ENCODE results near the gene NOS3. TPM values are rescaled to one million over a fixed set of nuclear protein-coding genes. Genes with fewer than 3 reads are reported as not detected.

Gene NOS3
- total and polyA plus RNA-seq, 9 of the 15 experiments (the other 6 are each of a cell fraction or from before 2014, with no cell fraction given): 1.1 to 121 (median 23.6) TPM

DNA sequence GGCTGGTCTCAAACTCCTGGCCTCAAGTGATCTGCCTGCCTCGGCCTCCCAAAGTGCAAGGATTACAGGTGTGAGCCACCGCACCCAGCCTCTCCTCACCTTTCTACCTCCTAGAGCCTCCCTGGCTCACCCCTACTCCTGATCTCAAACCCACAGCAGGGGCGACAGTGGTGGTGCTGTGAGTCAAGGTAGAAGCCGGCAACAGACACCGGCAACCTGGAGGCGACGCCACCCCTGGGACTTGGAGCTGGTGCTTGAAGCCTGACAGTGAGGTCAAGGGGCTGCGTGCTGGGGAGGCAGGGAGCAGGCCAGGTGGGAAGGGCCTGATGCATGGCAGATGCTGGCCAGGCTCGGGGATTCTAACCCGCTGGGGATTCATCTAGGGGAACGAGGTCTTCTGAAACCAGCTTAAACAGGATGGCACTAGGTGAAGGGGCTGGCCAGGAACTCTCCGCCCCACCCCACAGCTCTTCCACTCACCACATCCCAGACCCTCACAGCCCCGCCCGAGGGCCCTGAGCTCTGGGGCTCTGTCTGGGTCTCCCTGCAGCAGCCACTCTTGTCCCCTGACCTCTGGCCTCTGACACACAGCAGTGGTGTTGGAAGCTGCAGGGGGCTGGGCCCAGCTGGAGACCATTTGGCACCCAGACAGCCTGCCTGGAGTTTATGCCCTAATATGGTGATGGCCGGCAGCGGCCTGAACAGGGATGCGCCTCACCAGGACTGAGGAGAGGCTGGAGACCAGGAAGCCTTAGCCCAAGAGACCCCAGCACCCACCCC is 29.1 kb upstream of the NOS3 start (continued):
- TF ChIP-seq, protein P1, sequence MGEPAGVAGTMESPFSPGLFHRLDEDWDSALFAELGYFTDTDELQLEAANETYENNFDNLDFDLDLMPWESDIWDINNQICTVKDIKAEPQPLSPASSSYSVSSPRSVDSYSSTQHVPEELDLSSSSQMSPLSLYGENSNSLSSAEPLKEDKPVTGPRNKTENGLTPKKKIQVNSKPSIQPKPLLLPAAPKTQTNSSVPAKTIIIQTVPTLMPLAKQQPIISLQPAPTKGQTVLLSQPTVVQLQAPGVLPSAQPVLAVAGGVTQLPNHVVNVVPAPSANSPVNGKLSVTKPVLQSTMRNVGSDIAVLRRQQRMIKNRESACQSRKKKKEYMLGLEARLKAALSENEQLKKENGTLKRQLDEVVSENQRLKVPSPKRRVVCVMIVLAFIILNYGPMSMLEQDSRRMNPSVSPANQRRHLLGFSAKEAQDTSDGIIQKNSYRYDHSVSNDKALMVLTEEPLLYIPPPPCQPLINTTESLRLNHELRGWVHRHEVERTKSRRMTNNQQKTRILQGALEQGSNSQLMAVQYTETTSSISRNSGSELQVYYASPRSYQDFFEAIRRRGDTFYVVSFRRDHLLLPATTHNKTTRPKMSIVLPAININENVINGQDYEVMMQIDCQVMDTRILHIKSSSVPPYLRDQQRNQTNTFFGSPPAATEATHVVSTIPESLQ (CRISPR knock-in tag; IDR thresholded peaks at IDR 0.05): peak; percentile 4; the same call in 1 of the 2 replicates
- peak in 1 of 2 experiments; percentile 61; a peak in 2 of 4 replicates for TF ChIP-seq MAZ (CRISPR knock-in tag; conservative IDR thresholded peaks at IDR 0.05 in 1 of 2, IDR thresholded peaks at IDR 0.05 in 1 of 2)
- TF ChIP-seq ZNF395 (CRISPR knock-in tag; IDR thresholded peaks at IDR 0.05): peak; percentile 70; the same call in 1 of the 2 replicates
- no peak for TF ChIP-seq ZSCAN29 (IDR thresholded peaks at IDR 0.05)
- no peak for TF ChIP-seq MYC (IDR thresholded peaks at IDR 0.05; ENCODE audit: low read depth, low read length)
- 0 out of 2 replicates have a peak, but pooled peaks have one; percentile 27 for TF ChIP-seq MYC (CRISPR knock-in tag; IDR thresholded peaks at IDR 0.05; ENCODE audit: borderline replicate concordance, low read depth)
- peak; percentile 16; the same call in 1 of the 2 replicates for TF ChIP-seq MIER1 (IDR thresholded peaks at IDR 0.05; ENCODE audit: low read depth)
- peak; percentile 59 for TF ChIP-seq ZNF239 (CRISPR knock-in tag; IDR thresholded peaks at IDR 0.05)
- 0 out of 2 replicates have a peak, but pooled peaks have one; percentile 1 for TF ChIP-seq RHOXF2B (CRISPR knock-in tag; conservative IDR thresholded peaks at IDR 0.05)
- peak; percentile 37; the same call in 1 of the 2 replicates for TF ChIP-seq ATF7 (IDR thresholded peaks at IDR 0.05)
- TF ChIP-seq CBFA2T3 (IDR thresholded peaks at IDR 0.05): peak; percentile 66
- no peak for TF ChIP-seq OTX1 (CRISPR knock-in tag; IDR thresholded peaks at IDR 0.05)
- TF ChIP-seq, protein P2, sequence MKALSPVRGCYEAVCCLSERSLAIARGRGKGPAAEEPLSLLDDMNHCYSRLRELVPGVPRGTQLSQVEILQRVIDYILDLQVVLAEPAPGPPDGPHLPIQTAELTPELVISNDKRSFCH (CRISPR knock-in tag; IDR thresholded peaks at IDR 0.05): no peak
- TF ChIP-seq, protein P2 (tag; IDR thresholded peaks at IDR 0.05): peak; percentile 72; the same call in 1 of the 2 replicates
- TF ChIP-seq CC2D1A (IDR thresholded peaks at IDR 0.05): 0 out of 2 replicates have a peak, but pooled peaks have one; percentile 11
- 0 out of 2 replicates have a peak, but pooled peaks have one; percentile 21 for TF ChIP-seq BRD4 (IDR thresholded peaks at IDR 0.05)
- no peak for TF ChIP-seq NCOR1 (IDR thresholded peaks at IDR 0.05)
- peak; percentile 41; the same call in 1 of the 2 replicates for TF ChIP-seq GABPB1 (CRISPR knock-in tag; IDR thresholded peaks at IDR 0.05)
- no peak for TF ChIP-seq RBM22 (IDR thresholded peaks at IDR 0.05; ENCODE audit: low read depth, low read length, poor library complexity, severe bottlenecking)
- peak; percentile 35; the same call in 1 of the 2 replicates for TF ChIP-seq CHD2 (IDR thresholded peaks at IDR 0.05; ENCODE audit: low read depth, low read length)
- no peak for TF ChIP-seq YY1 (IDR thresholded peaks at IDR 0.05; ENCODE audit: borderline replicate concordance in 1 of 3, control insufficient read depth in 1 of 3, extremely low read depth in 1 of 3, insufficient read depth in 3 of 3, insufficient read length in 1 of 3, insufficient replicate concordance in 2 of 3, low read depth in 1 of 3, low read length in 2 of 3)
- TF ChIP-seq VEZF1 (CRISPR knock-in tag; IDR thresholded peaks at IDR 0.05): peak; percentile 22; the same call in 1 of the 2 replicates

Measured in K562 (cell line).